Measurements from ENCODE around the gene AGBL4. TPM values are rescaled to one million over a fixed set of nuclear protein-coding genes. Genes with fewer than 3 reads are reported as not detected.

The AGBL4 gene
- total and polyA plus RNA-seq, 7 donors = 0.01 to 0.05 TPM; not detected in 5

DNA sequence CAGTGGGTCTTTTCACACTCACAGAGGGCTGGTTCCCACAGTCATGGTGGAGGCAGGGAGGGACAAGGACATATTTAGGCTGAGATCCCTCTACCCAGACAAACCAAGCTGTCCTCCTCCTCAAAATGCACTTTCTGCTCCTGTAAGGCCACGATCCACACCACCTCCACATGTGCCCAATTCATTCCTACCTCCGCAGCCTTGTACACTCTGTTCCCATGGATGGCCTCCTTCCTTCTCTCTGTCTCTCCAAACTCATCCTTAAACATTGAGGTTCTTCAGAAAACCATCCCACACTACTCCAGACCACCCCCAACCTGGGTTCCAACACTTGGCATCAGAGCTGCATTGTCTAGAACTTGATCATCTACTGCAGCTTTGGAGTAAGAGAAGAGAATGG is 842.7 kb downstream of the AGBL4 start:
- TF ChIP-seq, protein P1, sequence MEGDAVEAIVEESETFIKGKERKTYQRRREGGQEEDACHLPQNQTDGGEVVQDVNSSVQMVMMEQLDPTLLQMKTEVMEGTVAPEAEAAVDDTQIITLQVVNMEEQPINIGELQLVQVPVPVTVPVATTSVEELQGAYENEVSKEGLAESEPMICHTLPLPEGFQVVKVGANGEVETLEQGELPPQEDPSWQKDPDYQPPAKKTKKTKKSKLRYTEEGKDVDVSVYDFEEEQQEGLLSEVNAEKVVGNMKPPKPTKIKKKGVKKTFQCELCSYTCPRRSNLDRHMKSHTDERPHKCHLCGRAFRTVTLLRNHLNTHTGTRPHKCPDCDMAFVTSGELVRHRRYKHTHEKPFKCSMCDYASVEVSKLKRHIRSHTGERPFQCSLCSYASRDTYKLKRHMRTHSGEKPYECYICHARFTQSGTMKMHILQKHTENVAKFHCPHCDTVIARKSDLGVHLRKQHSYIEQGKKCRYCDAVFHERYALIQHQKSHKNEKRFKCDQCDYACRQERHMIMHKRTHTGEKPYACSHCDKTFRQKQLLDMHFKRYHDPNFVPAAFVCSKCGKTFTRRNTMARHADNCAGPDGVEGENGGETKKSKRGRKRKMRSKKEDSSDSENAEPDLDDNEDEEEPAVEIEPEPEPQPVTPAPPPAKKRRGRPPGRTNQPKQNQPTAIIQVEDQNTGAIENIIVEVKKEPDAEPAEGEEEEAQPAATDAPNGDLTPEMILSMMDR (IDR thresholded peaks at IDR 0.05) = no peak
- no peaks in the 10 kb centered on the region for H3K36me3 ChIP-seq (ENCODE audit: insufficient read depth in 1 of 2, low read depth in 1 of 2)
- intact Hi-C loops (cut with DNase I) = no loop called here
- DNase-seq (no peak), ATAC-seq (no peak)
- H3K4me3 ChIP-seq = no peak overlapping the region
- WGBS, 3 donors = 75 to 95% (median 83%) methylated on average over 2 of the region's 2 CpGs
- H3K27me3 ChIP-seq (ENCODE audit: insufficient read depth in 3 of 3, low read length in 2 of 3) = no peaks in the 10 kb centered on the region
- no peaks in the 10 kb centered on the region for H3K9me3 ChIP-seq
- H3K27ac ChIP-seq = no peak overlapping the region
- no peaks in the 10 kb centered on the region for H3K4me1 ChIP-seq

DNA sequence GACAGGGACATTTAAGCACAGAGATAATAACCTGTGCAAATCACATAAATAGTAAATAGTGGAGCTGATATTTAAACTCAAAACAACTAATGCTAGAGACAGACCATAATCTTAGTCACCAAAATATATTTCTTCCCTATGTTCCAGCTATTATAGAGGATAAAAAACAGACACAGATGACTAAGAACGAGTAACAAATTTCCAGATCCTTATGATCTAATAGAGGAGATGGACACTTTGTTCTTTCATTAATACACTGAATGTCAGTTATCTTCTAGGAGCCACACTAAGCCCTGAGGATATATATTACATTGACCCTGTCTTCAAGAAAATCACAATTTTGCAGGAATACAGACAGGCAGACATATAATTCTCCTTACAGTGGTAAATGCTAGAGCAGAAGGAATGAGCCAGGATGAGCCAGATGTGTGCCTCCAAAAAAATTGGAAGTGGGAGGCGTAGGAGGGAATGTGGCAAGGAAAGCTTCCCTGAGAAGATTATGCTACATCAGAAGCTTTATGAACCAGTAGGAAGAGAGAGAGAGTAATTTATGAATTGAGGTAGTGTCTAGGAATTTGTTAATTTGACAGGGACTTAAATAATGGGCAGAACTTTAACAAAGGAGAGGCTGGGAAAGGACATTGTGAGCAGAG is 851.7 kb downstream of the AGBL4 start:
- Histone ChIP-seq H3K36me3 (ENCODE audit: insufficient read depth in 1 of 2, low read depth in 1 of 2) (no peaks in the 10 kb centered on the region), H3K4me1 (no peaks in the 10 kb centered on the region), H3K27ac (no peak overlapping the region), H3K4me3 (no peak overlapping the region), H3K9me3 (no peaks in the 10 kb centered on the region), H3K27me3 (ENCODE audit: insufficient read depth in 3 of 3, low read length in 2 of 3) (no peaks in the 10 kb centered on the region)
- DNase-seq (no peak), ATAC-seq (no peak)
- intact Hi-C loops (cut with DNase I) = no loop called here
- TF ChIP-seq, protein P1 (IDR thresholded peaks at IDR 0.05) = no peak
- 71 to 76% (median 71%) methylated on average over 2 of the region's 2 CpGs for WGBS, 3 donors

DNA sequence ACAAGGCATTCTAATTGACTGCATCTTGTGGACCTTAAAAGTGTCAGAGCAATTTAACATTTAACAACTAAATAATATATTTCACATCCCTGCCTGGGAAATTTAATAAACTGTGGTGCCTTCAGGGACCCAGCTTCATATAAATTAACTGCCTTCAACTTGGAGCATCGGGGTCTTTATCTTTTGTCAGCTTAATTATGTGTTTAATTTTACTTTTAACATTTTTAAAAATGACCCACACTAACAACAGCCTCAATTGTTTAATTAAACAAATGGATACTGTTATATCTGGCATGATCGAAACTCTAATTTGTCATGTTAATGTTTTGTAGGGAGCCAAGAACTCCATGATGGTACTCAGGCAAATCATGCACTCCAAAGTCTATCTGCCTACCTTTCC is 857.7 kb downstream of the AGBL4 start:
- Histone ChIP-seq H3K4me1 (no peaks in the 10 kb centered on the region), H3K36me3 (ENCODE audit: insufficient read depth in 1 of 2, low read depth in 1 of 2) (no peaks in the 10 kb centered on the region), H3K27me3 (ENCODE audit: insufficient read depth in 3 of 3, low read length in 2 of 3) (peaks cover 0 to under 1% (median 0%) of the 10 kb centered on the region in 3 donors), H3K9me3 (no peaks in the 10 kb centered on the region), H3K27ac (no peak overlapping the region), H3K4me3 (no peak overlapping the region)
- intact Hi-C loops (cut with DNase I) = no loop called here
- WGBS, 3 donors = 69 to 81% (median 75%) methylated on average over 2 of the region's 2 CpGs
- ATAC-seq (no peak), DNase-seq (no peak)
- TF ChIP-seq, protein P1 (IDR thresholded peaks at IDR 0.05) = no peak

DNA sequence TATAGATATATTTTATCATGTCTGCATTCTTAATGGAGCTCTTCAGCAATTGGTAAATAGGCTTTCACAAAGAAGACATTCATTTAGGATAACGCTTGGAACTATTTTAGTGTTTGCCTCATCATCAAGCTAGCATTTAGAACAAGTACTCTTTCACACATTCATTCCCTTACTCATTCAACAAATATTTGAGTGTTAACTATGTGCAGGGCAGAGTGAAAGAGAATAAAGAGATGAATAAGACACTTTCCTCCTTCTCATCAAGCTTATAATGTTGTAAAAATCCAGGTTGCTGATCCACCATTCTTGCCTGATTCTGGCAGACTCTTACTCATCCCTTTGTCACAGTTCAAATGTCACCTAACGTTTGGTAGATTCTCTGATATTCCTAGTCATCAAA is 860.7 kb downstream of the AGBL4 start:
- TF ChIP-seq, protein P1 (IDR thresholded peaks at IDR 0.05) = no peak
- H3K4me3 ChIP-seq = no peak overlapping the region
- intact Hi-C loops (cut with DNase I) = no loop called here
- H3K36me3 ChIP-seq (ENCODE audit: insufficient read depth in 1 of 2, low read depth in 1 of 2) = no peaks in the 10 kb centered on the region
- no peaks in the 10 kb centered on the region for H3K9me3 ChIP-seq
- H3K27me3 ChIP-seq (ENCODE audit: insufficient read depth in 3 of 3, low read length in 2 of 3) = peaks cover 0 to 1% (median 0%) of the 10 kb centered on the region in 3 donors
- no peaks in the 10 kb centered on the region for H3K4me1 ChIP-seq
- no peak overlapping the region for H3K27ac ChIP-seq
- DNase-seq = no peak
- no peak for ATAC-seq
- WGBS, 3 donors = 57 to 69% (median 61%) methylated on average over 2 of the region's 2 CpGs

DNA sequence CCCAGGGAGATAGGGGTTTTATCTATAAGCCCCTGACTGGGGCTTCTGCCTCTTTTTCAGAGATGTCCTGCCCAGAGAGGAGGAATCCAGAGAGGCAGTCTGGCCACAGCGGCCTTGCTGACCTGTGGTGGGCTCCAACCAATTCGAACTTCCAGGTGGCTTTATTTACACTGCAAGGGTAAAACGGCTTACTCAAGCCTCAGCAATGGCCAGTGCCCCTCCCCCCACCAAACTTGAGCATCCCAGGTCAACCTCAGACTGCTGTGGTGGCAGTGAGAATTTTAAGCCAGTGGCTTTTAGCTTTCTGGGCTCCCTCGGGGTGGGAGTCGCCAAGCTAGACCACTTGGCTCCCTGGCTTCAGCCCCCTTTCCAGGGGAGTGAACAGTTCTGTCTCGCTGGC is 863.1 kb downstream of the AGBL4 start:
- Histone ChIP-seq H3K4me1 (no peaks in the 10 kb centered on the region), H3K27me3 (ENCODE audit: insufficient read depth in 3 of 3, low read length in 2 of 3) (peaks cover 0 to 1% (median 0%) of the 10 kb centered on the region in 3 donors), H3K4me3 (no peak overlapping the region), H3K27ac (no peak overlapping the region), H3K36me3 (ENCODE audit: insufficient read depth in 1 of 2, low read depth in 1 of 2) (no peaks in the 10 kb centered on the region), H3K9me3 (no peaks in the 10 kb centered on the region)
- ATAC-seq (no peak), DNase-seq (no peak)
- TF ChIP-seq, protein P1 (IDR thresholded peaks at IDR 0.05) = no peak
- 73 to 75% (median 74%) methylated on average over 6 of the region's 6 CpGs for WGBS, 3 donors
- intact Hi-C loops (cut with DNase I) = no loop called here

Measured in psoas muscle (tissue), 8 donors.